NB4 (cell line): ENCODE data around the gene KRR1.

Experiments used
- CTCF ChIP-seq: IDR thresholded peaks from one replicate; pipeline ENCODE4 v1.5.1; 2012; ENCODE audit warnings: low read depth, low read length
- MAX ChIP-seq: IDR thresholded peaks from 2 replicates; pipeline ENCODE4 v1.6.1; 2011; ENCODE audit warnings: low read depth, low read length
- MYC ChIP-seq: IDR thresholded peaks from 2 replicates; pipeline ENCODE4 v1.6.1; 2011; ENCODE audit warnings: low read depth, low read length
- POLR2A ChIP-seq: IDR thresholded peaks from 2 replicates; pipeline ENCODE4 v1.6.1; 2011; ENCODE audit warnings: mild to moderate bottlenecking; ENCODE audit not compliant: insufficient read length; ENCODE audit errors: extremely low read depth

- TF ChIP-seq MAX: no peak
- TF ChIP-seq POLR2A: no peak
- TF ChIP-seq CTCF: no peak
- no peak for TF ChIP-seq MYC
Observed at GRCh38 chr12:75554556-75554880, 43.1 kb upstream of the KRR1 start.
